K562 (cell line): ENCODE measurements around the gene LETM1. TPM values are rescaled to one million over a fixed set of nuclear protein-coding genes. Genes with fewer than 3 reads are reported as not detected.

Source experiments
- ATAC-seq: fragments of 200-7000 bp; cut with Tn5 transposase; 3 replicates; pipeline ENCODE4 v1.9.1; 2020; ENCODE audit warnings: moderate library complexity
- BruUV-seq: library from RNA; stranded (reverse); fragments of 400-500 nt; replicated peaks from 2 replicates; lab custom pipeline; 2021; lab: Mats Ljungman, UMichigan
- CTCF ChIA-PET: fragments of 300-600 bp; formaldehyde crosslinking; extraction: SDS; loops from one replicate; lab custom pipeline; 2021; ENCODE audit warnings: low intra/inter-chr PET ratio; lab: Yijun Ruan, JAX
- POLR2A ChIA-PET: fragments of 300-600, 350-650 bp; sonication (Branson Sonifier 250); formaldehyde crosslinking; extraction: SDS; loops from one replicate; lab custom pipeline; 2021; ENCODE audit warnings: antibody characterized with exemption, inconsistent platforms; lab: Yijun Ruan, JAX
- DNase-seq, 4 experiments: peaks; one replicate each; pipeline versions ENCODE4 v3.0.0 to v3.0.0-alpha.2; 2011 to 2018; ENCODE audit warnings: low spot score in 3 of 4, mixed read lengths in 3 of 4; ENCODE audit errors: extremely low read depth in 1 of 4
- FAIRE-seq: peaks from 2 replicates; lab custom pipeline; 2011; peaks lifted over from hg19 to GRCh38; lab: Jason Lieb, UNC
- H2AFZ ChIP-seq: 2 replicates; pipeline ENCODE4 v1.6.0; 2011; ENCODE audit warnings: low read depth, low read length, control low read depth, inconsistent platforms
- H3K27ac ChIP-seq: fragments of 200-600 bp; 3 replicates; pipeline ENCODE4 v1.8.0; 2011; ENCODE audit warnings: low read depth, mild to moderate bottlenecking, control low read depth, inconsistent platforms, low read length, moderate library complexity, mixed read lengths; ENCODE audit errors: extremely low read depth
- H3K27me3 ChIP-seq, 2 experiments: fragments of 300-600 bp in 1 of 2; 2 replicates in 1 of 2; 3 replicates in 1 of 2; pipeline versions ENCODE4 v1.6.0 to v1.8.0; 2011; ENCODE audit warnings: inconsistent platforms in 2 of 2, low read length in 2 of 2, mild to moderate bottlenecking in 1 of 2, mixed read lengths in 1 of 2, moderate library complexity in 1 of 2; ENCODE audit not compliant: control insufficient read depth in 2 of 2, insufficient read depth in 2 of 2
- H3K36me3 ChIP-seq: fragments of 300-600 bp; 3 replicates; pipeline ENCODE4 v1.8.0; 2011; ENCODE audit warnings: mild to moderate bottlenecking, low read length, inconsistent platforms; ENCODE audit not compliant: control insufficient read depth, insufficient read depth
- H3K4me1 ChIP-seq, 2 experiments: fragments of 200-600 bp in 1 of 2; replicated peaks in 1 of 2; 2 replicates in 1 of 2; 3 replicates in 1 of 2; pipeline versions ENCODE4 v1.5.1 to v1.8.0; 2011; ENCODE audit warnings: inconsistent platforms in 2 of 2, low read length in 2 of 2, mild to moderate bottlenecking in 1 of 2, mixed read lengths in 1 of 2, moderate library complexity in 1 of 2; ENCODE audit not compliant: control insufficient read depth in 2 of 2, insufficient read depth in 2 of 2
- H3K4me2 ChIP-seq: 2 replicates; pipeline ENCODE4 v1.6.1; 2011; ENCODE audit warnings: low read length, control low read depth, inconsistent platforms, mixed read lengths; ENCODE audit not compliant: insufficient read depth
- H3K4me3 ChIP-seq: fragments of 200-600 bp; sonication (generic), shearing (Covaris generic); 2 replicates; pipeline ENCODE4 v1.5.1; 2016; ENCODE audit warnings: control low read depth, inconsistent platforms
- H3K79me2 ChIP-seq: fragments of 200-600 bp; 3 replicates; pipeline ENCODE4 v1.8.0; 2011; ENCODE audit warnings: low read length, inconsistent platforms; ENCODE audit not compliant: control insufficient read depth, insufficient read depth
- H3K9ac ChIP-seq, 2 experiments: 2 replicates each; pipeline versions ENCODE4 v1.6.0 to v1.6.1; 2011; ENCODE audit warnings: low read depth in 2 of 2, low read length in 2 of 2, control low read depth in 1 of 2, inconsistent platforms in 1 of 2, mild to moderate bottlenecking in 1 of 2, mixed read lengths in 1 of 2; ENCODE audit not compliant: insufficient read depth in 1 of 2
- H3K9me1 ChIP-seq: one replicate; pipeline ENCODE4 v1.6.0; 2011; ENCODE audit warnings: inconsistent platforms, mild to moderate bottlenecking, low read length, moderate library complexity; ENCODE audit not compliant: control insufficient read depth, insufficient read depth
- H3K9me3 ChIP-seq: replicated peaks from 2 replicates; pipeline ENCODE4 v1.5.1; 2011; ENCODE audit warnings: low read depth, low read length, inconsistent platforms; ENCODE audit not compliant: control insufficient read depth, insufficient read depth
- H4K20me1 ChIP-seq: replicated peaks from 2 replicates; pipeline ENCODE4 v1.6.1; 2011; ENCODE audit warnings: low read length, inconsistent platforms, mixed read lengths; ENCODE audit not compliant: control insufficient read depth, insufficient read depth
- CTBP1 ChIP-seq: fragments of 450-650 bp; IDR thresholded peaks from 2 replicates; pipeline ENCODE4 v1.6.1; 2016; ENCODE audit warnings: borderline replicate concordance
- ETS2 ChIP-seq: IDR thresholded peaks from 2 replicates; pipeline ENCODE4 v1.6.1; 2016; ENCODE audit warnings: borderline replicate concordance, missing genetic modification characterization, mild to moderate bottlenecking, moderate library complexity, missing compliant biosample characterization; ENCODE audit not compliant: poor library complexity, severe bottlenecking
- IFI16 ChIP-seq: fragments of 250-450 bp; sonication (Bioruptor Pico); IDR thresholded peaks from 2 replicates; pipeline ENCODE4 v2.1.2; 2022; ENCODE audit warnings: mild to moderate bottlenecking, inconsistent platforms
- MEIS2 ChIP-seq: fragments of 450-650 bp; IDR thresholded peaks from 2 replicates; pipeline ENCODE4 v1.6.1; 2014; ENCODE audit warnings: mild to moderate bottlenecking; ENCODE audit not compliant: partially characterized antibody
- NRF1 ChIP-seq, 2 experiments: fragments of 450-650 bp; IDR thresholded peaks in 1 of 2; conservative IDR thresholded peaks in 1 of 2; 2 replicates each; pipeline ENCODE4 v1.6.1; 2014; ENCODE audit warnings: mild to moderate bottlenecking in 2 of 2
- PML ChIP-seq: IDR thresholded peaks from 2 replicates; pipeline ENCODE4 v1.6.1; 2012; ENCODE audit warnings: low read length, inconsistent platforms
- RFX7 ChIP-seq: fragments of 250-450 bp; sonication (Bioruptor Pico); IDR thresholded peaks from 2 replicates; pipeline ENCODE4 v1.5.1; 2021; ENCODE audit warnings: mild to moderate bottlenecking
- ZKSCAN8 ChIP-seq: fragments of 200-800 bp; sonication (Bioruptor generic); IDR thresholded peaks from 2 replicates; pipeline ENCODE4 v1.6.1; 2016; ENCODE audit warnings: missing genetic modification characterization, missing compliant biosample characterization
- ZNF212 ChIP-seq: fragments of 450-650 bp; formaldehyde crosslinking; IDR thresholded peaks from 2 replicates; pipeline ENCODE4 v1.4.0; 2020; ENCODE audit warnings: mild to moderate bottlenecking
- ZNF444 ChIP-seq: fragments of 250-450 bp; sonication (Bioruptor Pico); IDR thresholded peaks from 2 replicates; pipeline ENCODE4 v1.4.0; 2020; ENCODE audit warnings: mild to moderate bottlenecking, moderate library complexity
- WGBS: fragments of 100-300 bp; shearing (Covaris generic); methylation state at CpG from one replicate; pipeline ENCODE4 v1.1.6; 2016; ENCODE audit warnings: low coverage, mixed read lengths; ENCODE audit not compliant: insufficient coverage; ENCODE audit errors: missing lambda C conversion rate; 5-methylcytosine and 5-hydroxymethylcytosine counted together
- in situ Hi-C: fragments of 300-500 bp; cut with MboI; formaldehyde crosslinking; loops from 4 replicates; pipeline ENCODE4 v1.15.0; 2018; ENCODE audit warnings: inconsistent platforms, mixed read lengths
- intact Hi-C: fragments of 100-400 bp; cut with micrococcal nuclease; formaldehyde crosslinking; loops from 2 replicates; pipeline ENCODE4 v1.14.2; 2022
- polyA plus RNA-seq, 8 experiments: library from polyadenylated mRNA; depleted of rRNA in 4 of 8; stranded (reverse) in 5 of 8; unstranded in 3 of 8; fragments of >200 nt; fragmentation: Nextera tagmentation in 2 of 8; fragmentation: Illumina TruSeq in 1 of 8; extraction: Ambion mirVana in 2 of 8; extraction: Trizol in 1 of 8; gene quantifications; 2 replicates each; pipeline versions ENCODE4 v1.2.1 to v1.2.3, GENCODE V29; 2011 to 2014; ENCODE audit warnings: inconsistent platforms in 1 of 8, missing spikeins in 1 of 8
- total RNA-seq, 7 experiments: library from RNA; depleted of rRNA in 6 of 7; stranded (reverse); fragments of >200 nt in 6 of 7; fragmentation: Illumina TruSeq in 2 of 7; extraction: Trizol in 2 of 7; gene quantifications; 2 replicates each; pipeline versions ENCODE4 v1.2.1 to v1.2.3, GENCODE V29; 2011 to 2021; ENCODE audit warnings: low replicate concordance in 1 of 7
- TF ChIP-seq, protein P1 (sequence below): fragments of 450-650 bp; IDR thresholded peaks from 2 replicates; pipeline ENCODE4 v1.6.1; 2016; ENCODE audit warnings: missing biosample characterization, missing genetic modification characterization
- TF ChIP-seq, protein P2 (sequence below): fragments of 200-800 bp; sonication (Bioruptor generic); IDR thresholded peaks from 2 replicates; pipeline ENCODE4 v1.6.1; 2016; ENCODE audit warnings: missing genetic modification characterization, missing compliant biosample characterization
- TF ChIP-seq, protein P3 (sequence below): fragments of 200-800 bp; sonication (Bioruptor generic); IDR thresholded peaks from 2 replicates; pipeline ENCODE4 v1.6.1; 2017; ENCODE audit warnings: missing genetic modification characterization, missing compliant biosample characterization
- TF ChIP-seq, protein P4 (sequence below): fragments of 450-650 bp; formaldehyde crosslinking; IDR thresholded peaks from 2 replicates; pipeline ENCODE4 v1.4.0; 2022; ENCODE audit warnings: missing genetic modification characterization

LETM1 gene
- total and polyA plus RNA-seq, 9 of the 15 experiments (the other 6 are each of a cell fraction or from before 2014, with no cell fraction given), result 3.9 to 109 (median 35.0) TPM

DNA sequence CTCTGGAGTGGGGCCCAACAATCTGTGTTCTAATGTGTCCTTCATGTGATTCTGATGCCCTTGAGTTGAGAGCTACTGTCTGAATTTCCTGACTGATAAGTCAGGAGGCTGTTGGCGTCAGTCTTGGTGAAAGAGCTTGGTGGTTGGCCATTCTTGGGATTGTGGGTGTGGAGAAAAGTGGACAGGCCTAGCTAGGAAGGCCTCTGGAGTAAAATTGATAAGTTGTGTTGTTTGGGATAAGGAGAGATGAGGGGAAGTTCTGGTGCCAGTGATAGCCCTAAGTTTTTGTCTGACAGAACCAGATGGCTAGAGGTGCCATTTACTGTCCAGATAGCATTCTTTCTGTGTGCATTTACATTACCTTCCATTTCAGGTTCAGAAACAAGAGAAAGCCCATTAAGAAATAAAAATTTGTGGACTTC, 26.9 kb upstream of the LETM1 start:
- Histone ChIP-seq H3K79me2 (peaks cover 96% of the 10 kb centered on the region), H3K36me3 (peaks cover 24% of the 10 kb centered on the region), H3K4me1 (peaks cover 56 to 81% of the 10 kb centered on the region in 2 experiments), H3K9me3 (no peaks in the 10 kb centered on the region), H3K27ac (peak overlapping the region; percentile 73), H3K4me2 (peak overlapping the region; percentile 35; the same call in 1 of the 2 replicates), H3K4me3 (no peak overlapping the region), H3K27me3 (no peaks in the 10 kb centered on the region), H3K9ac (peak overlapping the region in 1 of 2 experiments; percentile 35; a peak in 1 of 4 replicates), H2AFZ (no peak overlapping the region), H3K9me1 (no peaks in the 10 kb centered on the region), H4K20me1 (peaks cover 33% of the 10 kb centered on the region)
- peak; percentile 84 to 95 (median 86) for DNase-seq
- CTCF ChIA-PET, result no interaction called here
- no TSS peak for BruUV-seq
- POLR2A ChIA-PET, result interaction anchor here (0.7 to 3.3 kb wide), 13 partner anchors 8 to 95 kb away, joined by 3 to 28 read pairs (median 4); partner anchors contain the start of gene NSD2
- peak; percentile 73 for ATAC-seq
- in situ Hi-C loops, result no loop called here
- intact Hi-C loops, result no loop called here
- FAIRE-seq, result peak; percentile 96
- 0% methylated on average over 1 of the region's 1 CpG for WGBS
- TF ChIP-seq NRF1 (conservative IDR thresholded peaks at IDR 0.05 in 1 of 2, IDR thresholded peaks at IDR 0.05 in 1 of 2) (0 out of 4 replicates have a peak, but pooled peaks have one; percentile 15 to 20), ZKSCAN8 (CRISPR knock-in tag) (peak; percentile 56), ZNF444 (CRISPR knock-in tag) (no peak), IFI16 (CRISPR knock-in tag) (no peak), RFX7 (CRISPR knock-in tag) (no peak), PML (peak; percentile 95), MEIS2 (peak; percentile 59), CTBP1 (peak; percentile 87), ZNF212 (CRISPR knock-in tag) (no peak), ETS2 (tag) (no peak)
- TF ChIP-seq, protein P1, sequence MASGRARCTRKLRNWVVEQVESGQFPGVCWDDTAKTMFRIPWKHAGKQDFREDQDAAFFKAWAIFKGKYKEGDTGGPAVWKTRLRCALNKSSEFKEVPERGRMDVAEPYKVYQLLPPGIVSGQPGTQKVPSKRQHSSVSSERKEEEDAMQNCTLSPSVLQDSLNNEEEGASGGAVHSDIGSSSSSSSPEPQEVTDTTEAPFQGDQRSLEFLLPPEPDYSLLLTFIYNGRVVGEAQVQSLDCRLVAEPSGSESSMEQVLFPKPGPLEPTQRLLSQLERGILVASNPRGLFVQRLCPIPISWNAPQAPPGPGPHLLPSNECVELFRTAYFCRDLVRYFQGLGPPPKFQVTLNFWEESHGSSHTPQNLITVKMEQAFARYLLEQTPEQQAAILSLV (tag), result no peak
- TF ChIP-seq, protein P2, sequence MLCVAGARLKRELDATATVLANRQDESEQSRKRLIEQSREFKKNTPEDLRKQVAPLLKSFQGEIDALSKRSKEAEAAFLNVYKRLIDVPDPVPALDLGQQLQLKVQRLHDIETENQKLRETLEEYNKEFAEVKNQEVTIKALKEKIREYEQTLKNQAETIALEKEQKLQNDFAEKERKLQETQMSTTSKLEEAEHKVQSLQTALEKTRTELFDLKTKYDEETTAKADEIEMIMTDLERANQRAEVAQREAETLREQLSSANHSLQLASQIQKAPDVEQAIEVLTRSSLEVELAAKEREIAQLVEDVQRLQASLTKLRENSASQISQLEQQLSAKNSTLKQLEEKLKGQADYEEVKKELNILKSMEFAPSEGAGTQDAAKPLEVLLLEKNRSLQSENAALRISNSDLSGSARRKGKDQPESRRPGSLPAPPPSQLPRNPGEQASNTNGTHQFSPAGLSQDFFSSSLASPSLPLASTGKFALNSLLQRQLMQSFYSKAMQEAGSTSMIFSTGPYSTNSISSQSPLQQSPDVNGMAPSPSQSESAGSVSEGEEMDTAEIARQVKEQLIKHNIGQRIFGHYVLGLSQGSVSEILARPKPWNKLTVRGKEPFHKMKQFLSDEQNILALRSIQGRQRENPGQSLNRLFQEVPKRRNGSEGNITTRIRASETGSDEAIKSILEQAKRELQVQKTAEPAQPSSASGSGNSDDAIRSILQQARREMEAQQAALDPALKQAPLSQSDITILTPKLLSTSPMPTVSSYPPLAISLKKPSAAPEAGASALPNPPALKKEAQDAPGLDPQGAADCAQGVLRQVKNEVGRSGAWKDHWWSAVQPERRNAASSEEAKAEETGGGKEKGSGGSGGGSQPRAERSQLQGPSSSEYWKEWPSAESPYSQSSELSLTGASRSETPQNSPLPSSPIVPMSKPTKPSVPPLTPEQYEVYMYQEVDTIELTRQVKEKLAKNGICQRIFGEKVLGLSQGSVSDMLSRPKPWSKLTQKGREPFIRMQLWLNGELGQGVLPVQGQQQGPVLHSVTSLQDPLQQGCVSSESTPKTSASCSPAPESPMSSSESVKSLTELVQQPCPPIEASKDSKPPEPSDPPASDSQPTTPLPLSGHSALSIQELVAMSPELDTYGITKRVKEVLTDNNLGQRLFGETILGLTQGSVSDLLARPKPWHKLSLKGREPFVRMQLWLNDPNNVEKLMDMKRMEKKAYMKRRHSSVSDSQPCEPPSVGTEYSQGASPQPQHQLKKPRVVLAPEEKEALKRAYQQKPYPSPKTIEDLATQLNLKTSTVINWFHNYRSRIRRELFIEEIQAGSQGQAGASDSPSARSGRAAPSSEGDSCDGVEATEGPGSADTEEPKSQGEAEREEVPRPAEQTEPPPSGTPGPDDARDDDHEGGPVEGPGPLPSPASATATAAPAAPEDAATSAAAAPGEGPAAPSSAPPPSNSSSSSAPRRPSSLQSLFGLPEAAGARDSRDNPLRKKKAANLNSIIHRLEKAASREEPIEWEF (CRISPR knock-in tag), result no peak
- TF ChIP-seq, protein P3, sequence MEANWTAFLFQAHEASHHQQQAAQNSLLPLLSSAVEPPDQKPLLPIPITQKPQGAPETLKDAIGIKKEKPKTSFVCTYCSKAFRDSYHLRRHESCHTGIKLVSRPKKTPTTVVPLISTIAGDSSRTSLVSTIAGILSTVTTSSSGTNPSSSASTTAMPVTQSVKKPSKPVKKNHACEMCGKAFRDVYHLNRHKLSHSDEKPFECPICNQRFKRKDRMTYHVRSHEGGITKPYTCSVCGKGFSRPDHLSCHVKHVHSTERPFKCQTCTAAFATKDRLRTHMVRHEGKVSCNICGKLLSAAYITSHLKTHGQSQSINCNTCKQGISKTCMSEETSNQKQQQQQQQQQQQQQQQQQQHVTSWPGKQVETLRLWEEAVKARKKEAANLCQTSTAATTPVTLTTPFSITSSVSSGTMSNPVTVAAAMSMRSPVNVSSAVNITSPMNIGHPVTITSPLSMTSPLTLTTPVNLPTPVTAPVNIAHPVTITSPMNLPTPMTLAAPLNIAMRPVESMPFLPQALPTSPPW (CRISPR knock-in tag), result no peak
- TF ChIP-seq, protein P4, sequence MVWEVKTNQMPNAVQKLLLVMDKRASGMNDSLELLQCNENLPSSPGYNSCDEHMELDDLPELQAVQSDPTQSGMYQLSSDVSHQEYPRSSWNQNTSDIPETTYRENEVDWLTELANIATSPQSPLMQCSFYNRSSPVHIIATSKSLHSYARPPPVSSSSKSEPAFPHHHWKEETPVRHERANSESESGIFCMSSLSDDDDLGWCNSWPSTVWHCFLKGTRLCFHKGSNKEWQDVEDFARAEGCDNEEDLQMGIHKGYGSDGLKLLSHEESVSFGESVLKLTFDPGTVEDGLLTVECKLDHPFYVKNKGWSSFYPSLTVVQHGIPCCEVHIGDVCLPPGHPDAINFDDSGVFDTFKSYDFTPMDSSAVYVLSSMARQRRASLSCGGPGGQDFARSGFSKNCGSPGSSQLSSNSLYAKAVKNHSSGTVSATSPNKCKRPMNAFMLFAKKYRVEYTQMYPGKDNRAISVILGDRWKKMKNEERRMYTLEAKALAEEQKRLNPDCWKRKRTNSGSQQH (CRISPR knock-in tag), result peak; percentile 63; the same call in 1 of the 2 replicates
